ENCODE results near the gene DZIP1L. TPM values are rescaled to one million over a fixed set of nuclear protein-coding genes. Genes with fewer than 3 reads are reported as not detected.

The DZIP1L gene
- total RNA-seq, 1 experiment from 2014 or later = 15.3 TPM

DNA sequence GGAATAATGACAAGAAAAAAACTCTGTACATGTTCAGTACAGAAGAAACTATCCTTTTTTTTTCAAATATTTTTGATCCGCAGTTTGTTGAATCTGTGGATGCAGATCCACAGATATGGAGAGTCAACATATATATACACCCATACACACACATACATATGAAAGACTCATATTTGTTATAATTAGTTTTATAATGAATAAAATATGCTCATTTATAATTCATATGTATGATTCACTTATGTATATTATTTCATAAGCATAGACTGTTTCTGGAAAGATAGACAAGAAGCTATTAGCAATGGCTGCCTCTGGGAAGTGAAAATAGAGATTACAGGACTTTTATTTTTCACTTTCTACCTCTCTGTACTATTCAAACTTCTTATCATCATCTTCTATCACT lies 9.8 kb downstream of the DZIP1L start:
- H3K9me3 Mint-ChIP-seq = no peaks in the 10 kb centered on the region
- H3K4me3 Mint-ChIP-seq = no peak overlapping the region
- TF ChIP-seq, protein P1, sequence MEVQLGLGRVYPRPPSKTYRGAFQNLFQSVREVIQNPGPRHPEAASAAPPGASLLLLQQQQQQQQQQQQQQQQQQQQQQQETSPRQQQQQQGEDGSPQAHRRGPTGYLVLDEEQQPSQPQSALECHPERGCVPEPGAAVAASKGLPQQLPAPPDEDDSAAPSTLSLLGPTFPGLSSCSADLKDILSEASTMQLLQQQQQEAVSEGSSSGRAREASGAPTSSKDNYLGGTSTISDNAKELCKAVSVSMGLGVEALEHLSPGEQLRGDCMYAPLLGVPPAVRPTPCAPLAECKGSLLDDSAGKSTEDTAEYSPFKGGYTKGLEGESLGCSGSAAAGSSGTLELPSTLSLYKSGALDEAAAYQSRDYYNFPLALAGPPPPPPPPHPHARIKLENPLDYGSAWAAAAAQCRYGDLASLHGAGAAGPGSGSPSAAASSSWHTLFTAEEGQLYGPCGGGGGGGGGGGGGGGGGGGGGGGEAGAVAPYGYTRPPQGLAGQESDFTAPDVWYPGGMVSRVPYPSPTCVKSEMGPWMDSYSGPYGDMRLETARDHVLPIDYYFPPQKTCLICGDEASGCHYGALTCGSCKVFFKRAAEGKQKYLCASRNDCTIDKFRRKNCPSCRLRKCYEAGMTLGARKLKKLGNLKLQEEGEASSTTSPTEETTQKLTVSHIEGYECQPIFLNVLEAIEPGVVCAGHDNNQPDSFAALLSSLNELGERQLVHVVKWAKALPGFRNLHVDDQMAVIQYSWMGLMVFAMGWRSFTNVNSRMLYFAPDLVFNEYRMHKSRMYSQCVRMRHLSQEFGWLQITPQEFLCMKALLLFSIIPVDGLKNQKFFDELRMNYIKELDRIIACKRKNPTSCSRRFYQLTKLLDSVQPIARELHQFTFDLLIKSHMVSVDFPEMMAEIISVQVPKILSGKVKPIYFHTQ (CRISPR knock-in tag; IDR thresholded peaks at IDR 0.05) = no peak
- TF ChIP-seq, protein P2, sequence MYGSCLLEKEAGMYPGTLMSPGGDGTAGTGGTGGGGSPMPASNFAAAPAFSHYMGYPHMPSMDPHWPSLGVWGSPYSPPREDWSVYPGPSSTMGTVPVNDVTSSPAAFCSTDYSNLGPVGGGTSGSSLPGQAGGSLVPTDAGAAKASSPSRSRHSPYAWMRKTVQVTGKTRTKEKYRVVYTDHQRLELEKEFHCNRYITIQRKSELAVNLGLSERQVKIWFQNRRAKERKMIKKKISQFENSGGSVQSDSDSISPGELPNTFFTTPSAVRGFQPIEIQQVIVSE (CRISPR knock-in tag; IDR thresholded peaks at IDR 0.05; ENCODE audit: borderline replicate concordance) = no peak
- TF ChIP-seq, protein P3, sequence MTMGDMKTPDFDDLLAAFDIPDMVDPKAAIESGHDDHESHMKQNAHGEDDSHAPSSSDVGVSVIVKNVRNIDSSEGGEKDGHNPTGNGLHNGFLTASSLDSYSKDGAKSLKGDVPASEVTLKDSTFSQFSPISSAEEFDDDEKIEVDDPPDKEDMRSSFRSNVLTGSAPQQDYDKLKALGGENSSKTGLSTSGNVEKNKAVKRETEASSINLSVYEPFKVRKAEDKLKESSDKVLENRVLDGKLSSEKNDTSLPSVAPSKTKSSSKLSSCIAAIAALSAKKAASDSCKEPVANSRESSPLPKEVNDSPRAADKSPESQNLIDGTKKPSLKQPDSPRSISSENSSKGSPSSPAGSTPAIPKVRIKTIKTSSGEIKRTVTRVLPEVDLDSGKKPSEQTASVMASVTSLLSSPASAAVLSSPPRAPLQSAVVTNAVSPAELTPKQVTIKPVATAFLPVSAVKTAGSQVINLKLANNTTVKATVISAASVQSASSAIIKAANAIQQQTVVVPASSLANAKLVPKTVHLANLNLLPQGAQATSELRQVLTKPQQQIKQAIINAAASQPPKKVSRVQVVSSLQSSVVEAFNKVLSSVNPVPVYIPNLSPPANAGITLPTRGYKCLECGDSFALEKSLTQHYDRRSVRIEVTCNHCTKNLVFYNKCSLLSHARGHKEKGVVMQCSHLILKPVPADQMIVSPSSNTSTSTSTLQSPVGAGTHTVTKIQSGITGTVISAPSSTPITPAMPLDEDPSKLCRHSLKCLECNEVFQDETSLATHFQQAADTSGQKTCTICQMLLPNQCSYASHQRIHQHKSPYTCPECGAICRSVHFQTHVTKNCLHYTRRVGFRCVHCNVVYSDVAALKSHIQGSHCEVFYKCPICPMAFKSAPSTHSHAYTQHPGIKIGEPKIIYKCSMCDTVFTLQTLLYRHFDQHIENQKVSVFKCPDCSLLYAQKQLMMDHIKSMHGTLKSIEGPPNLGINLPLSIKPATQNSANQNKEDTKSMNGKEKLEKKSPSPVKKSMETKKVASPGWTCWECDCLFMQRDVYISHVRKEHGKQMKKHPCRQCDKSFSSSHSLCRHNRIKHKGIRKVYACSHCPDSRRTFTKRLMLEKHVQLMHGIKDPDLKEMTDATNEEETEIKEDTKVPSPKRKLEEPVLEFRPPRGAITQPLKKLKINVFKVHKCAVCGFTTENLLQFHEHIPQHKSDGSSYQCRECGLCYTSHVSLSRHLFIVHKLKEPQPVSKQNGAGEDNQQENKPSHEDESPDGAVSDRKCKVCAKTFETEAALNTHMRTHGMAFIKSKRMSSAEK (CRISPR knock-in tag; IDR thresholded peaks at IDR 0.05; ENCODE audit: borderline replicate concordance) = no peak
- TF ChIP-seq ZNF219 (CRISPR knock-in tag; IDR thresholded peaks at IDR 0.05; ENCODE audit: borderline replicate concordance) (no peak), ZNF121 (CRISPR knock-in tag; IDR thresholded peaks at IDR 0.05) (no peak), EMX1 (CRISPR knock-in tag; IDR thresholded peaks at IDR 0.05) (no peak), SMAD4 (CRISPR knock-in tag; IDR thresholded peaks at IDR 0.05) (no peak), NFATC4 (CRISPR knock-in tag; IDR thresholded peaks at IDR 0.05) (no peak)
- TF ChIP-seq, protein P4, sequence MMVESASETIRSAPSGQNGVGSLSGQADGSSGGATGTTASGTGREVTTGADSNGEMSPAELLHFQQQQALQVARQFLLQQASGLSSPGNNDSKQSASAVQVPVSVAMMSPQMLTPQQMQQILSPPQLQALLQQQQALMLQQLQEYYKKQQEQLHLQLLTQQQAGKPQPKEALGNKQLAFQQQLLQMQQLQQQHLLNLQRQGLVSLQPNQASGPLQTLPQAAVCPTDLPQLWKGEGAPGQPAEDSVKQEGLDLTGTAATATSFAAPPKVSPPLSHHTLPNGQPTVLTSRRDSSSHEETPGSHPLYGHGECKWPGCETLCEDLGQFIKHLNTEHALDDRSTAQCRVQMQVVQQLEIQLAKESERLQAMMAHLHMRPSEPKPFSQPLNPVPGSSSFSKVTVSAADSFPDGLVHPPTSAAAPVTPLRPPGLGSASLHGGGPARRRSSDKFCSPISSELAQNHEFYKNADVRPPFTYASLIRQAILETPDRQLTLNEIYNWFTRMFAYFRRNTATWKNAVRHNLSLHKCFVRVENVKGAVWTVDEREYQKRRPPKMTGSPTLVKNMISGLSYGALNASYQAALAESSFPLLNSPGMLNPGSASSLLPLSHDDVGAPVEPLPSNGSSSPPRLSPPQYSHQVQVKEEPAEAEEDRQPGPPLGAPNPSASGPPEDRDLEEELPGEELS (CRISPR knock-in tag; IDR thresholded peaks at IDR 0.05) = no peak
- TF ChIP-seq, protein P5, sequence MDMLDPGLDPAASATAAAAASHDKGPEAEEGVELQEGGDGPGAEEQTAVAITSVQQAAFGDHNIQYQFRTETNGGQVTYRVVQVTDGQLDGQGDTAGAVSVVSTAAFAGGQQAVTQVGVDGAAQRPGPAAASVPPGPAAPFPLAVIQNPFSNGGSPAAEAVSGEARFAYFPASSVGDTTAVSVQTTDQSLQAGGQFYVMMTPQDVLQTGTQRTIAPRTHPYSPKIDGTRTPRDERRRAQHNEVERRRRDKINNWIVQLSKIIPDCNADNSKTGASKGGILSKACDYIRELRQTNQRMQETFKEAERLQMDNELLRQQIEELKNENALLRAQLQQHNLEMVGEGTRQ (CRISPR knock-in tag; IDR thresholded peaks at IDR 0.05) = no peak
- ChIA-PET CTCF (interaction anchor here (1.6 kb wide), 1 partner anchor 8 kb away, joined by 3 read pairs; no protein-coding TSS in a partner anchor), POLR2A (no interaction called here)
- ATAC-seq = no peak
- no peaks in the 10 kb centered on the region for H3K27me3 Mint-ChIP-seq (ENCODE audit: low read depth)
- no peak for DNase-seq (ENCODE audit: low spot score)
- H3K27ac Mint-ChIP-seq = no peak overlapping the region
- H3K4me1 Mint-ChIP-seq = 0 out of 2 replicates have a peak, but pooled peaks cover 3% of the 10 kb centered on the region
- H3K36me3 Mint-ChIP-seq = peaks cover 4% of the 10 kb centered on the region; the same call in 1 of the 2 replicates

DNA sequence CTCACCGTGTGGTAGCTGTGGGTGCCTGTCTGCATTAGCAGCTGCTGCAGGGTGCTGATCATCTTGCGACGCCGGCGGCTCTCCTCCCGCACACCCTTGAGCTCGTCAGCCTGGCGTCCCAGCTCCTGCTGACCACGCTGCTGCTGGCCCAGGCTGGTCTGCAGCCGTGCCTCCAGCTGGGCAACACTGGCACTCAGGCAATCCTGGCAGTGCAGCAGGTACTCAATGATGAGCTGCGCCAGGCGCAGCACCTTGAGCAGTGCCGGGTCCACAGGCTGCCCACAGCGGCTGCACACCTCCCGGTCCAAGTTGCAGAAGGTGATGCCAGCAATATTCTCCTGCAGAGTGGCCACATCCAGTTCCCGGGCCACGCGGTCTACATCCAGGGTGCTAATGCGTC lies 11.9 kb downstream of the DZIP1L start:
- H3K27ac Mint-ChIP-seq = no peak overlapping the region
- no peaks in the 10 kb centered on the region for H3K27me3 Mint-ChIP-seq (ENCODE audit: low read depth)
- no peaks in the 10 kb centered on the region for H3K9me3 Mint-ChIP-seq
- H3K4me3 Mint-ChIP-seq = no peak overlapping the region
- no peak for ATAC-seq
- POLR2A ChIA-PET = no interaction called here
- peaks cover 12% of the 10 kb centered on the region for H3K4me1 Mint-ChIP-seq
- CTCF ChIA-PET = interaction anchor here (0.7 to 1.7 kb wide), 3 partner anchors 15 to 314 kb away, joined by 3 to 7 read pairs (median 3); partner anchors contain the start of gene DBR1
- H3K36me3 Mint-ChIP-seq = peaks cover 4% of the 10 kb centered on the region; the same call in 1 of the 2 replicates
- no peak for DNase-seq (ENCODE audit: low spot score)
- TF ChIP-seq NFYB (CRISPR knock-in tag; conservative IDR thresholded peaks at IDR 0.05; ENCODE audit: low read depth) (no peak), NR3C1 (CRISPR knock-in tag; conservative IDR thresholded peaks at IDR 0.05; ENCODE audit: low read depth) (no peak), SMAD4 (CRISPR knock-in tag; IDR thresholded peaks at IDR 0.05) (no peak), CREB1 (CRISPR knock-in tag; IDR thresholded peaks at IDR 0.05) (no peak), SOX15 (CRISPR knock-in tag; IDR thresholded peaks at IDR 0.05) (no peak)
- TF ChIP-seq, protein P1 (CRISPR knock-in tag; IDR thresholded peaks at IDR 0.05) = no peak
- TF ChIP-seq, protein P6, sequence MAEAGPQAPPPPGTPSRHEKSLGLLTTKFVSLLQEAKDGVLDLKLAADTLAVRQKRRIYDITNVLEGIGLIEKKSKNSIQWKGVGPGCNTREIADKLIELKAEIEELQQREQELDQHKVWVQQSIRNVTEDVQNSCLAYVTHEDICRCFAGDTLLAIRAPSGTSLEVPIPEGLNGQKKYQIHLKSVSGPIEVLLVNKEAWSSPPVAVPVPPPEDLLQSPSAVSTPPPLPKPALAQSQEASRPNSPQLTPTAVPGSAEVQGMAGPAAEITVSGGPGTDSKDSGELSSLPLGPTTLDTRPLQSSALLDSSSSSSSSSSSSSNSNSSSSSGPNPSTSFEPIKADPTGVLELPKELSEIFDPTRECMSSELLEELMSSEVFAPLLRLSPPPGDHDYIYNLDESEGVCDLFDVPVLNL (CRISPR knock-in tag; IDR thresholded peaks at IDR 0.05; ENCODE audit: borderline replicate concordance, low read depth) = no peak
- TF ChIP-seq, protein P7, sequence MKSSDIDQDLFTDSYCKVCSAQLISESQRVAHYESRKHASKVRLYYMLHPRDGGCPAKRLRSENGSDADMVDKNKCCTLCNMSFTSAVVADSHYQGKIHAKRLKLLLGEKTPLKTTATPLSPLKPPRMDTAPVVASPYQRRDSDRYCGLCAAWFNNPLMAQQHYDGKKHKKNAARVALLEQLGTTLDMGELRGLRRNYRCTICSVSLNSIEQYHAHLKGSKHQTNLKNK (CRISPR knock-in tag; IDR thresholded peaks at IDR 0.05) = no peak
- TF ChIP-seq, protein P8, sequence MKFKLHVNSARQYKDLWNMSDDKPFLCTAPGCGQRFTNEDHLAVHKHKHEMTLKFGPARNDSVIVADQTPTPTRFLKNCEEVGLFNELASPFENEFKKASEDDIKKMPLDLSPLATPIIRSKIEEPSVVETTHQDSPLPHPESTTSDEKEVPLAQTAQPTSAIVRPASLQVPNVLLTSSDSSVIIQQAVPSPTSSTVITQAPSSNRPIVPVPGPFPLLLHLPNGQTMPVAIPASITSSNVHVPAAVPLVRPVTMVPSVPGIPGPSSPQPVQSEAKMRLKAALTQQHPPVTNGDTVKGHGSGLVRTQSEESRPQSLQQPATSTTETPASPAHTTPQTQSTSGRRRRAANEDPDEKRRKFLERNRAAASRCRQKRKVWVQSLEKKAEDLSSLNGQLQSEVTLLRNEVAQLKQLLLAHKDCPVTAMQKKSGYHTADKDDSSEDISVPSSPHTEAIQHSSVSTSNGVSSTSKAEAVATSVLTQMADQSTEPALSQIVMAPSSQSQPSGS (CRISPR knock-in tag; IDR thresholded peaks at IDR 0.05; ENCODE audit: borderline replicate concordance, low read depth) = no peak
